Mesothelial cell of epicardium (in vitro differentiated cells): ENCODE results near the gene LRRIQ1. TPM values are rescaled to one million over a fixed set of nuclear protein-coding genes. Genes with fewer than 3 reads are reported as not detected.

Source experiments
- DNase-seq, 2 experiments: peaks; one replicate each; pipeline ENCODE4 v3.0.0; 2021; ENCODE audit warnings: low spot score in 2 of 2; ENCODE audit not compliant: unreplicated experiment in 2 of 2
- H3K27ac Mint-ChIP-seq: 2 replicates; pipeline ENCODE4 v1.8.0; 2021; ENCODE audit warnings: mixed read lengths
- H3K27me3 Mint-ChIP-seq: 2 replicates; pipeline ENCODE4 v1.8.0; 2021; ENCODE audit warnings: low read depth, mixed read lengths
- H3K36me3 Mint-ChIP-seq: 2 replicates; pipeline ENCODE4 v1.8.0; 2021; ENCODE audit warnings: mixed read lengths
- H3K4me1 Mint-ChIP-seq: 2 replicates; pipeline ENCODE4 v1.8.0; 2021; ENCODE audit warnings: mixed read lengths
- H3K4me3 Mint-ChIP-seq: 2 replicates; pipeline ENCODE4 v1.8.0; 2021; ENCODE audit warnings: mild to moderate bottlenecking, moderate library complexity, mixed read lengths
- H3K9me3 Mint-ChIP-seq: 2 replicates; pipeline ENCODE4 v1.8.0; 2021; ENCODE audit warnings: mixed read lengths
- CTCF ChIP-seq: fragments of 200-600 bp; sonication (generic); IDR thresholded peaks from one replicate; pipeline ENCODE4 v1.5.0; 2021; ENCODE audit warnings: antibody characterized with exemption; ENCODE audit not compliant: unreplicated experiment
- total RNA-seq: library from RNA; stranded (reverse); gene quantifications from 3 replicates; pipeline ENCODE4 v1.2.1, GENCODE V29; 2021

LRRIQ1 gene
- total RNA-seq, 1 donor from 2014 or later, result 3.8 TPM

- Mint-ChIP-seq H3K36me3 (no peaks in the 10 kb centered on the region), H3K4me3 (peak overlapping the region; percentile 91), H3K4me1 (peaks cover 3% of the 10 kb centered on the region), H3K9me3 (no peaks in the 10 kb centered on the region), H3K27me3 (peaks cover 13% of the 10 kb centered on the region), H3K27ac (peak overlapping the region; percentile 92)
- DNase-seq, result no peak
- TF ChIP-seq CTCF, result no peak
Observed at GRCh38 chr12:85036733-85037132, 582 bp downstream of the LRRIQ1 start.

- no peaks in the 10 kb centered on the region for H3K36me3 Mint-ChIP-seq
- H3K4me3 Mint-ChIP-seq, result no peak overlapping the region
- H3K27ac Mint-ChIP-seq, result no peak overlapping the region
- H3K9me3 Mint-ChIP-seq, result no peaks in the 10 kb centered on the region
- H3K27me3 Mint-ChIP-seq, result no peaks in the 10 kb centered on the region
- H3K4me1 Mint-ChIP-seq, result no peaks in the 10 kb centered on the region
- TF ChIP-seq CTCF, result no peak
- DNase-seq, result no peak
Observed at GRCh38 chr12:85041395-85041794, 5.2 kb downstream of the LRRIQ1 start.

GRCh38 chr12:85043829-85044228, 7.7 kb downstream of the LRRIQ1 start:
- H3K27ac Mint-ChIP-seq, result no peak overlapping the region
- H3K4me1 Mint-ChIP-seq, result no peaks in the 10 kb centered on the region
- H3K27me3 Mint-ChIP-seq, result no peaks in the 10 kb centered on the region
- H3K36me3 Mint-ChIP-seq, result no peaks in the 10 kb centered on the region
- no peaks in the 10 kb centered on the region for H3K9me3 Mint-ChIP-seq
- H3K4me3 Mint-ChIP-seq, result no peak overlapping the region
- TF ChIP-seq CTCF, result no peak
- DNase-seq, result no peak

- TF ChIP-seq CTCF, result peak; percentile 90
- no peaks in the 10 kb centered on the region for H3K36me3 Mint-ChIP-seq
- no peaks in the 10 kb centered on the region for H3K27me3 Mint-ChIP-seq
- H3K27ac Mint-ChIP-seq, result no peak overlapping the region
- H3K4me1 Mint-ChIP-seq, result no peaks in the 10 kb centered on the region
- DNase-seq, result no peak
- H3K4me3 Mint-ChIP-seq, result no peak overlapping the region
- no peaks in the 10 kb centered on the region for H3K9me3 Mint-ChIP-seq
Observed at GRCh38 chr12:85057370-85057963, 21.3 kb downstream of the LRRIQ1 start.

GRCh38 chr12:85058339-85058738, 22.2 kb downstream of the LRRIQ1 start:
- no peak for DNase-seq
- H3K4me3 Mint-ChIP-seq, result no peak overlapping the region
- H3K9me3 Mint-ChIP-seq, result no peaks in the 10 kb centered on the region
- no peaks in the 10 kb centered on the region for H3K36me3 Mint-ChIP-seq
- no peak for TF ChIP-seq CTCF
- no peaks in the 10 kb centered on the region for H3K4me1 Mint-ChIP-seq
- no peaks in the 10 kb centered on the region for H3K27me3 Mint-ChIP-seq
- no peak overlapping the region for H3K27ac Mint-ChIP-seq

GRCh38 chr12:85059594-85059993, 23.4 kb downstream of the LRRIQ1 start:
- no peaks in the 10 kb centered on the region for H3K36me3 Mint-ChIP-seq
- no peak overlapping the region for H3K4me3 Mint-ChIP-seq

More at GRCh38 chr12:85059594-85059993, 23.4 kb downstream of the LRRIQ1 start:
- DNase-seq, result no peak
- H3K27me3 Mint-ChIP-seq, result no peaks in the 10 kb centered on the region
- peaks cover 5% of the 10 kb centered on the region for H3K9me3 Mint-ChIP-seq
- no peak overlapping the region for H3K27ac Mint-ChIP-seq
- no peak for TF ChIP-seq CTCF
- no peaks in the 10 kb centered on the region for H3K4me1 Mint-ChIP-seq
